ENCODE measurements around the gene DGKD. TPM values are rescaled to one million over a fixed set of nuclear protein-coding genes. Genes with fewer than 3 reads are reported as not detected.

The DGKD gene
- polyA plus RNA-seq, 12 donors, result 20.4 to 33.3 (median 25.0) TPM; not detected in 1

DNA sequence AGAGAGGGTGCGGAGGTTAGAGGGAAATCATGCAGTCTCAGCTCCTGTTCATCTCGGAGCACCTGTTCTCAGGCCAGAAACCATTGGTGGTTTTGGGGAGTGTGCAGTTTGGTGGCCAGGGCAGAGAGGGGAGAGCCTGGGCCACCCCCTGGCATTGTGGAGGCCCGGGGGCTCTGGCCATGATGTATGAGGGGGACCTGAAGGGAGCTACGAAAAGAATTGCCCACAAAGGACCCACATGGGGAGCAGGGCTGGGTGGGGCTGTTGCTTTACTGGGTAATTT is 87.7 kb downstream of the DGKD start:
- DNase-seq, result no peak

DNA sequence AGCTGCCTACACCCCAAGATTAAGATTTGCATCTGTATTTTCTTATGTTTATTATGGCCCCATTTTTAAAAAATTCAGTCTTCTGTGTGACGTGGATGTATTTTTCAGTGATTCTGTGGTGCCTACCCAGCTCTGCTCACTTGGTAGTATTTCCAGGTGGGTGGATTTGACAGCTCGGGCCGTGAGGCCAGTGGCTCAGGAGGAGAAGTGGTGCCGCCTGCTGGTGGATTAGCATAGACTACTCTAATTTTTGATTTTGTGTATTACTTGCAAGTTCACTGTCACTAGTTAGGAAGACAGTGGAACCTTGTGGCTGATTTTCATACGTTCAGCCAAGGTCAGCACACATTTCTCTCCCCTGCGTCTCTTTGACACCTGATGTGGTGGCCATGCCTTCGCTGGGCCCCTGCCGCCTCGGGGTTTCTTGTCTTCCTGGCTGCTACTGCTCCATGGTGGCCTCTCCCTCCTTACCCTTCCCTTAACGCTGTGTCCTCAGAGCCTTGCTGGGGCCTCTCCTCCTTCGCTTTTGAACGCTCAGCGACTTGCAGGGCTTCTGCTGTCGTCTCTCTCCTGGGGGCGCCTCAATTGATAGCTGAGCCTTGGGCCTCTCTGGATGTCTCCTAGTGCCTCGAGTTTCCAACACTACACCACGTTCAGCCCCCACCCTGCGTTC is 89.4 kb downstream of the DGKD start:
- peak; percentile 80 for DNase-seq

DNA sequence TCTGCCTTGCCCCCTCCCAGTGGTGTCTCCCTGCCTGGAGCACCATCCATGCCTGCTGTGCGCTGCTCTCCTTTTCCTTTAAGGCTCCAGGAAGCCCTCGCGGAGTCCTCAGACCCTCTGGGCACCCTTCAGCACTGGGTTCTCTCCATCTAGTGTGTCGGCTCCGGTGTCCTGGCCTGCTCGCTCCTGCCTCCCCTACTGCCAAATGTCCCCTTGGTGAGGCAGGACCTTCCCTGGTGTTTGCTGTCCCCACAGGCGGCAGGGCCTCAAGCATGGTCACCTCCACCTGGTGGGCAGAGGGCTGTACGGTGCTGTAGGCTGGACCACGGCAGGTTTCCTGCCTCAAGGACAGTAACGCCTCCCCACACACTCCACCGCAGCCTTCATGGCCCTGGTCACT is 90.2 kb downstream of the DGKD start:
- DNase-seq, result no peak

DNA sequence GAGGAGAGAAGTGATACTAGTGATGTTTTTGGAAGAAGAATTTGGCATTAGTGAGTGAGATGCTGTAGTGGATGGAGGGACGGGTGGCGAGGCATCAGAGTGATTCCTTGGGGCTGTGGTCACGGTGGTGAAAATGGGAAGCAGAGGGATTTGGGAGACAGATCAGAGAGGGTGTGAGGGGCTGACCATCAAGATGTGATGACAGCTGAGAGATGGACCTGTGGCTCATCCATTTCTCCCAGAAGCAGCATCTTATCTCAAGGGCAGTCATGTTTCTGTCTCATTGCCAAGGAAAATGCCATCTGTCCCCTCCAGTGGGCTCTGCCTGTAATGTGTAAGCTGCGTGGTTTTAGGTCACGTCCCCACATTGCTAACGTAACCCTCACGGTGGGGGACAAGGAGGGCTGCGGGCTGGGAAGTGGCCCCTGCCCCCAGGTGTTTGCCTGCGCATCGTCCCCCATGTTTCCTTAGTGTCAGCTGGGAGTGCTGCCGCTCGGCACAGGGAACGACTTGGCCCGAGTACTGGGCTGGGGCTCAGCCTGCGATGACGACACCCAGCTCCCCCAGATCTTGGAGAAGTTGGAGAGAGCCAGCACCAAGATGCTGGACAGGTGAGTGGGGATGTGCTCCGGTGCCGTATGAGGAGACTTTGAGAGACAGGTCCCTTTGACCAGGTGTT is 91.0 kb downstream of the DGKD start:
- no peak for DNase-seq

DNA sequence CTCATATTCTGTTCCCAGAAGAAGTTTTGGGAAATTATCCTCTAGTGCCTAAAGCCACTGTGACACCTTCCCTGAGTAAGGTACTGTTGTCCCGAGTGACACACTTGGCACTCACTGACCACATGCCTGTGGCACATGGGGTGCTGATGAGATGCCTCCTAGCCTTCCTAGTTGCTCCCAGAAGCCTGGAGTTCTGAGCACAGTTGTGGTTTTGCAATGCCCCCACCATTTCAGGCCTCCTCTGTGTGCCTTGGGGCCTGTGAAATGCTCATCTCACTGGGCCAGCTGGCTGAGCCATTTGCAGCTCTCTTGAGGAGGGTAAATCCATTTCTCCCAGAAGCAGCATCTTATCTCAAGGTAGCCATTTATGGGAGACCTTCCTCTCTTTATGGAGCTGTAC is 91.8 kb downstream of the DGKD start:
- no peak for DNase-seq

DNA sequence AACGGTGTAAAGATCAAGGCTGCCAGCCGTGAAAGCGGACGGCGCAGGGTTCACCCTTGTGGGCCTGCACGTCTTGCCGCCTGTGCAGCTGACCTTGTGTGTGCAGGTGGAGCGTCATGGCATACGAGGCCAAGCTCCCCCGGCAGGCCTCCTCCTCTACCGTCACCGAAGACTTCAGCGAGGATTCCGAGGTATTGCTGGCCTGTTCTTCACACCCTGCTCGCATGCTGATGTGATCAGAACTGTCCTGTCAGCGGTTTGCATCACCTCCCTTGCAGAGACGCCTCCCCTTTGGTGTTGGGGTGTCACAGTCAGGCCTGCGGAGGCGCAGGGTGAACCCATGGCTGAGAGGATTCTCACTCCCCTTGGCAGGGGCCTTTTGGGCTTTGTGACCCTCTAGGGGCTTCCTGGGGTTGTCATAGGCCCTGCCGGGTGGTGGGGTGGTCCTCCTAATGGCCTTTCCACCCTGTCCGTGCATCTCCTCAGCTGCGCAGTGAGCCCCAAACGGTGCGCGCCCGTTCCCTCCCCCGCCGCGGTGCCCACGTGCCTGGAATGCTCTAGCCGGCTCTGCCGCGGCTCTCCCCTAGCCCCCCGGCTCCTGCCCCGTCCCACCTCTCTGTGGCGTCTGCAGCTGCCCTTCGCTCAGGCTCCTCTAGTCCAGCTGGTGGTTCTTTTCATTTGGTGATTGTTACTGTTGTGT is 92.5 kb downstream of the DGKD start:
- no peak for DNase-seq

DNA sequence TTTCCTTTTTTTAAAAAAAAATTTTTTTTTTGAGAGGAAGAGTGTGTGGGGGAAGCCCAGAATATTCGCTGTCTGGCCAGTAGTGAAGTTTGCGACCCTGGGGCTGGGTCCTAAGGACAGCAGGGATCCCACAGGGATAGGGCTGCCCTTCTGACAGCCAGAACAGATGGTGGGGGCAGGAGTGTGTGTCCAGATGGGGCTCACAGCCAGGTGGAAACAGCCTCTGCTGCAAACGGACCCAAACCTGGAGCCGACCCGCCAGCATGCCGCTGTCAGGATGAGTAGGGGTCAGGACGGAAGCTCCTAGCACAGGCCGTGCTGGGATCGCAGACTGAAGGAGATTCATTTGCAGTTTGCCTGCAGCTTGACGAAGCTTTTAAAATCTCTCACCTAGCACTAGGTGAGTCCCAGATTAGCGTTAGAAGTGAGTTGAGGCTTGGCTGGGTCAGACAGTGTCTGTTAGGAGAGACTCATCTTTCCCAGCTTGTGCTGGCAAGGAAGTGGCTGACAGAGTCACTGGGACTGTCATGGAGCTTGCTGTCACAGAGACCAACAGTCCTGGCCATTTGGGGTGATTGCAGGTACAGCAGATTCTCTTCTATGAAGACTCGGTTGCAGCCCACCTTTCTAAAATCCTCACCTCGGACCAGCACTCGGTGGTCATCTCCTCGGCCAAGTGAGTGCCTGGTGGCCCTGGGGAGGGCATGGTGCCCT is 93.4 kb downstream of the DGKD start:
- no peak for DNase-seq

DNA sequence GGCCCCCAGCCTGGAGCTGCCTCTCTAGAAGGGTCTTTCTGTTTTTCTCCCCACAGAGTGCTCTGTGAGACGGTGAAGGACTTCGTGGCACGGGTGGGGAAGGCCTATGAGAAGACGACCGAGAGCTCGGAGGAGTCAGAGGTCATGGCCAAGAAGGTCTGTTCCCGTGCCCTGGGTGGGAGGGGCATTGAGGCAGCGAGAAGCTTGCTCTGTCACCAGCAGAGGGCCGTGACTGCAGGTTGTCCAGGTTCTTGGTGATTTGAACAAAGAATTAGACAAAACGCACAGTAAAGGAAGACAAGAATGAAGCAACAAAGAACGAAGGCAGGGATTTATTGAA is 93.9 kb downstream of the DGKD start:
- no peak for DNase-seq

DNA sequence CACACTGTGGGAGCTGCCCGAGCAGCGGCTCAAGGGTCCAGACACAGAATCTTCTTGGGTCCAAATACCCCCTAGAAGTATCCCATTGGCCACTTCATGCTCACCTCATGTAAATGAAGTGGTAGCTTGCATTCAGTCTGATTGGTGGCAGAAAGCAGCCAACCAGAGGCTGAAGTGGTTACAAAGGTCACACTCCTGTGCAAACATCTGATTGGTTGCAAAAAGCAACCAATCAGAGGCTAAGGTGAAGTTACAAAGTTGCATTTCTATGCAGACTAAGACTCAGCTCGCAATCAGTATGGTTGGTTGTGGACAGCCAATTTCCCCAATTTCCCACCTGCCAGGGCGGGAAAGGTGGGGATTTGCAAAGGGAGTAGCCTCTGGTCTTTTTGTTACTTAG is 94.3 kb downstream of the DGKD start:
- no peak for DNase-seq

DNA sequence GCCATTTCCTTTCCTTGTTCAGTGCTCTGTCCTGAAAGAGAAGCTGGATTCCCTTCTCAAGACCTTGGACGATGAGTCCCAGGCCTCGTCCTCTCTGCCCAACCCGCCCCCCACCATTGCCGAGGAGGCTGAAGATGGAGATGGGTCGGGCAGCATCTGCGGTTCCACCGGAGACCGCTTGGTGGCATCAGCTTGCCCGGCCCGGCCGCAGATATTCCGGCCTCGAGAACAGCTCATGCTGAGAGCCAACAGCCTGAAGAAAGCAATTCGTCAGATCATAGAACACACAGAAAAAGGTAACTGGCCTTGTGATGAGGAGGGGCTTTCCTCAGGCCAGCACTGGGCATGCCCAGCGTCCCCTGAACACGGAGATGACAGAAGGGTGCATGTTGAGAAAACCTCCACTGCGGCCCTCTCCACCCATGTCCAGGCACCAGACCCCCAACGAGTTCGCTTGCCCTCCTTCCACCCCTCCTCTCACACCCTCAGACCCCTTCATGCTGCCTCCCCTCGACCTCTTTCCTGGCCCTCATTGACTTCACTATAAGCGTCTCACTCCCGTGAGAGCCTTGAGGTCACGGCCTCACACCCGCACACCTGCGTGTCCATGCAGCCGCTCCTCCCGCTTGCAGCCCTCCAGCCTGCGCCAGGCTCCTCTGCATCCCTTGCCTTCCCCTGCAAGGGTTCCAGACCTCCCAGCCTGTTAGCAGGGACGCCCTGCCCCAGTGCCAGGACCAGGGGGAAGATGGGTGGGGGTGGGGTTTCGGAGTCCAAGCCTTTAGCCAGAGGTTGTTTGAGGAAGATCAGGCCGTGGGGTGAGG is 95.0 kb downstream of the DGKD start:
- peak; percentile 25 for DNase-seq

DNA sequence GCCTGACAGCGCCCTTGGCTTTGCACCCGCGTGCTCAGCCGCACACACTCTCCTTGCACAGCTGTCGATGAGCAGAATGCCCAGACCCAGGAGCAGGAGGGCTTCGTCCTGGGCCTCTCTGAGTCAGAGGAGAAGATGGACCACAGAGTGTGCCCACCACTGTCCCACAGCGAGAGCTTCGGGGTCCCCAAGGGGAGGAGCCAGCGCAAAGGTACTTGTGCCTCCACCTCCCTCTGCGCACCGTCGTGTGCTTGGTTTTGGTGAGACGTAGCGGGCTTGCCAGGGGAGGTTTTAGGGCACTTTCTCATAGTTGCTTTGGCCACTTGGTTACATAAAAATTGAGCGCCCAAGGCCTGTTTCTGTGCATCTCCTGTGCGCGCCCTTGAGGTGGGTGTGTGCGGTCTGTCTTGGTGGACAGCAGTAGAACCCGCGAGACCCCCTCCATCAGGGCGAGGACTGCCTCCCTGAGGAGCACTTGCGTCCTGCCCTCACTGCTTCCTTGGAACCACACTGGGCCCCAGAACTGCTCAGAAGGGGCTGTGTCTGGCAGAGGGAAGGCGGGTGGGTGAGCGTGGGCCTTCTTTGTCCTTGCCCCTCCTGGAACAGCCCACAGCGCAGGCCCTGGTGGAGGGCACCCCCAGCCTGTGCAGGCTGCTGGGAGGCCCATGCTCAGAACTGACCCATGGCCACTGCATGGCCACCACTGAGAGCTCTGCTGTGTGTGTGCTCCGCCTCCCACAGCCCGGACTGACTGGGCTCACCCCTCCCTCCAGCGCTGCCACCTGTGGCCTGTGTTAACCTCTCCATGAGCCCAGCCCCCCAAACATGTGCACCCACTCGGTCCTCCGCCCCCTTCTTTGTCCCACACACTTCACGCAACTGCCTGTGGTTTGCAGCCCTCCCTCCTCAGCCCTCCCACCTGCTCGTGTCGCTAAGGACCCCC is 95.9 kb downstream of the DGKD start:
- no peak for DNase-seq

DNA sequence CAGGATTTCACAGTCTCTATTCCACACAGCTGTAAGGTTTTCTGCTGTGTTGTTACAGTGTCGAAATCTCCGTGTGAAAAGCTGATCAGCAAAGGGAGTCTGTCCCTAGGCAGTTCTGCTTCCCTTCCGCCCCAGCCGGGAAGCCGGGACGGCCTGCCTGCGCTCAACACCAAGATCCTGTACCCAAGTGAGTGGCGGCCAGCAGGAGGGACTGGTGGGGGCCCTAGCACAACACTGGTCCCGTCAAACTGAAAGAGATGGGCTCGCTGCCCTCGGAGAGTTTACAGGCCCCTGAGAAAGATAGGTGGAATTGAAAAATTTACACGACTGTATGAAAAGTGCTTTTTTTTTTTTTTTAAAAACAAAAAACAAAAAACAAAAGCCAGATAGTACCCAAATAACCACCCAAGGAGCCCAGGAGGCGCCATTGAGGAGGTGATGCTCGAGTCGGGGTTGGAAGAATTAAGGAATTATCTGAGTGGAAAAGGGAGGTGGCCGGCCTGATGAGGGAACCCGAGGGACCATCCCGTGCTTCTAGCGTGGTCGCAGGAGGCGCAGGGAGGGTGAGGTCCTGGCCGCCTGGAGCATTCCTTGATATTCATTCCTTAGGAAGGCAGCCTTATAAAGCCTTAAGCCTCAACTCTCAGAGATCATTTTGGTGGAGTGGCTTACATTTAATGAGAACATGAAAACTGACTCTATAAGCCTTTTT is 96.7 kb downstream of the DGKD start:
- DNase-seq, result no peak

DNA sequence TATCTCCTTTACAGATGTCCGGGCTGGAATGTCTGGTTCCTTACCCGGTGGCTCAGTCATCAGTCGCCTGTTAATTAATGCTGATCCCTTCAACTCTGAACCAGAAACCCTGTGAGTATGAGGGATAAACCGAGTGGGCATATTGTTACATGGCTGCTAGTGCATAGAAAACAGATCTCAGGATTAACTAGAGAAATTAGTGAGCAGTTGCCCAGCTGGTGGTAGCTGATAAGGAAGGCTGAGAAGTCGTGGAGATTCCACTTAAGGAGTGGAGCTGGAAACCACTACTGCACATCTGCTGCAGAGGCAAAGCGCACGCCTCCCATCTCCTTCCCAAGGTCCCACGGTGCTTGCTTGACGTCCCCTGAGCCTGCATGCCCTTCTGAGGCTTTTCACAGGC is 97.7 kb downstream of the DGKD start:
- no peak for DNase-seq

DNA sequence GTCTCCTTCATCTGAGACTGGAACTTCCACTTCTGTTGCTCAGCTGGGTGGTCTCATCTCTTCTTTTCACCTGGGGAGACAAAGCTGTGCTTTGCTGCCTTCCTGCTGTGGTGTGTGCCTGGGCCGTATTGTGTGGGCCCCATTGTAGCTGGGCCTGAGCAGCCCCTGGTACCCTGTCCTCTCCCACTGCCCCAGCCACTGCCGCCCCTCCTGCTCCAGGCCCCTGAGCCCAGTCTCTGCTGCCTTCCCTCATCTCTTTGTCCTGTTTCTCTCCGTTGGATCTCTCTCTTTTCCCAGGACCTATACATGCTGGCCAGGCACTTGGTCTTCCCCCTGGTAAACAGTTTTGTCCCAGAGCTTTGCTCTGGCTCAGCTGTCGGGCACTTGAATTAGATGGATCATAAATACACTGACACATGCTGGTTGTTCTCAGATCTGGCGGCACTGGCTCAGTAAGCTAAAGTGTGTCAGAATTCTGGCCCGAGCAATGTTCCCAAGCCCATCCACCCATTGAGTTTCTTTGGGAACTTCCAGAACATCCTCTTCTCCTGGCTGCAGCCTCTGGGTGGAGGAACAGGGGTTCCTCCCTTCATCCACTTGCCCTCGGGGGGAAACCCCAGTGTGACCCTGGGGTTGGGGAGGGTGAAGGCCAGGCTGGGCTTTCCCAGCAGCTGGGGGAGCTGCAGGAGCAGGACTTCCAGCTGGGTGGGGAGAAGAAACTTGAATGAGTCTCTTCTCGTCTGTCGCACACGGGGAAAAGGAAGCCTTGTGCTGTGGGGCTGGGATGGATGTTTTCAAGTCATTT is 99.0 kb downstream of the DGKD start:
- no peak for DNase-seq

DNA sequence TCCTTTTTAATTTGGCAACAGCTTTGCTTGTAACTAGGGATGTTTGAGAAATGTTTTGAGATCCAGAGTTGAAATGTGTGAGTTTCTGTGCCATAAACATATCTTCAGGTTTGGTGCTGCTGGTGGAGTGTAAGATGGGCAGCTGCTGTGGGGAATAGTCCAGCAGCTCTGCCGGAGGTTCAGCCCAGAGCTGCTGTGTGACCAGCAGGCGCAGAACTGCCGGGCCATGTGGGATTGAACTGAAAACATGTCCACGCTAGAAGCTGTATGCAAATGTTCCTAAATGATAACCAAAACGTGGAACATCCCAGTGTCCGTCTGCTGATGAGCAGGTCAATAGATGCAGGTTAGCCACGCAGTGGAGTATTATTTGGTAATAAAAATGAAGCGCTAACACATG is 99.6 kb downstream of the DGKD start:
- DNase-seq, result no peak

DNA sequence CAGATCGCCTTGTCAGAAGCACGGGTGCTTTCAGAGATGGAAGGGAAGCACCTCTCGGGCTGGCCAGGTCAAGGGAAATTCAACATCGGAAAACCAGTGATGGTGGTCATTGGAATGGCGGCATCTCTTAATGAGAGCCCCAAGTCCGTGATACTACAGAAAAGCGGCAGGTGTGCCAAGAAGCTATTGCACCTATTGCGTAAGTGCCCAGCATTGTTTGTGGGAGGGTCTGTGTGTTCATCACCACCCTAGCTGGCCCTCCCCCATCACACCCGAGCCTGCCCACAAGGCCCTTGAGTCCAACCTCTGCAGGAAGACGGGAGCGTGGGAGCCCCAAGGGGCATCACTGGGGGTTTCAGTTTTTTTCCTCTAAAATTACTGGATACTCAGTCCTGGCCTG is 100.7 kb downstream of the DGKD start:
- DNase-seq, result no peak

DNA sequence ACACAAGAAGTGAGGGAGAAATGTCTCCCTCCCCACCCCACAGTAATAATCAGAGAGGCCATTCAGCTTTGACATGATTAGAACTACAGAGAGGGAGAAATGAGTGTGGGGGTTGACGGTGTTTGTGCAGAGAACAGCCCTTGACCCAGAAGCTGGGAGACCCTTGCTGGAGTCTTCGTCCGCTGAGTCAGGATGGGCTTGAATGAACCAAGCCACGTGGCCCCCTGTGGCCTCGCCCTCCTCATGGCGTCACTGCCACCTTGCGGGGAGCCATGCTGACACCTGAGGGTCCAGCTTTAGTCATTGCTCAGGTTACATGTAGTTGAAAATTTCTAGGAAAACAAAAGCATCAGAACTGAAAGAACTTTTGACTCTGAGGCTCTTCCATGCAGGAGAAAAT is 101.2 kb downstream of the DGKD start:
- no peak for DNase-seq

DNA sequence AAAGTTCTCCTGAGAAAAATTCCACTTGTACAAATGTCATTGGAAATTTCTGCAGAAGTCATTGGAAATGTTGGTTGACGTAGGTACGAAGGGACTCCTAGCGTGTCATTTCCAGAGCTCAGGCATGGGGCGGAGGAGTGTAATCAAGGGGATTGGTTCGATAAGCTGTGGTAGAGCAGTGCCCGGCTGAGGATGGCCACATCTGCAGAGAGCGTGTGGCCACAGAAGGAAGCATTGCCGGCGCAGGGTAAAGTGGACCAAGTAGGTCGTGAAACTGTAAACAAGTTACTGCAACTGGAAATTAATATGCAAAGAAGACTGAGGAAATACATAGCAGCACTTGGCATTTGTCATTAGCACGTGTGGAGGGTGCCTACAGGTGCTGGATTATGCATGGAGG is 101.8 kb downstream of the DGKD start:
- DNase-seq, result no peak

DNA sequence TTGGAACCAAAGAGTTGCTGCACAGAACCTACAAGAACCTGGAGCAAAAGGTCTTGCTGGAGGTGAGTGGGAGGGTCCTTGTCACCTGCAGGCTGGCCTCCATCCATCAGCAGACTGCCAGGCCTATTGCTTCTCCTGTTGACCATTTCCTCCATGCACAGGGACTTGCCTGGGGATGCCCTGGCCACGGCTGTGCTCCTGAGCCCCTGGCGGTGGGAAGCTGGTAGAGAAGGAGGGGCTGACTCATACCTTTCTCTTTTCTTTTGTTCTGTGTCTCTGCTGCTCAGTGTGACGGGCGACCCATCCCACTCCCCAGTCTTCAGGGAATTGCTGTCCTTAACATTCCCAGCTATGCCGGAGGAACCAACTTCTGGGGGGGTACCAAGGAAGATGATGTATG is 102.6 kb downstream of the DGKD start:
- no peak for DNase-seq
